Stimulated activated CD8-positive, alpha-beta memory T cell treated with anti-CD3 and anti-CD28 coated beads, Interleukin-7, amount 100 ng/mL, for 4 hours (primary cell): ENCODE measurements around the gene CUBN.
"Not testable (repeated sequence)": the region's sequence is repeated elsewhere in the genome, so short reads cannot be mapped to it uniquely, and the experiment has no call there.

Experiments
- DNase-seq, 2 donors: peaks; one replicate each; pipeline ENCODE4 v3.0.0-alpha.2; 2020; ENCODE audit warnings: low read depth in 2 of 2

The CUBN gene

DNA sequence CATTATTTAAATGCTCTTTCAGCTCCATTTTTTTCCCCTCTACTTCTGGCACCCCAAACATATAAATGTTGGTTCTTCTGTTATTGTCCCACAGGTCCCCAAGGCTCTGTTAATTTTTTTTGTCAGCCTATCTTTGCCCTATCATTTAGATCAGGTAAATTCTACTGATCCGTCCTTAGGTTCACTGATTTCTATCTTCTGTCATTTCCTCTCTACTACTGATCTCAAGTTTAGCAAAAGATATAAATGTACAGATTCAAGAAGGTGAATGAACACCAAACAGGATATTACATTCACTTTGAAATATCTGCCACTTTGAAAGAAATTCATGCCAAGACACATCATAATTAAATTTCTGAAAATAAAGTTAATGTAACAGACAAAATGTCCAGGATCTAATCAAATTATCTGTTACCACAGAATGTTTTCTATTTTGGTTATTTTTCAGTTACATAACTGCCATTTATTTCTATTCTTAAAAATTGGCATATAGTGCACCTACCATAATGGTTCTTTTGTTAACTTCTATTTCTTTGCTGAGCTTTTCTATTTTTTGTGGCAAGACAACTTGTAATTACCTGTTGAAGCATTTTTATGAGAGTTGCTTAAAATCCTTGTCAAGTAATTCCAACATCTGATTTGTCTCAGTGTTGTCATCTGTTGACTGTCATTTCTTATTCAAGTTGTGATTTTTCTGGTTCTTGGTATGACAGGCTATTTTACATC lies 12.1 kb upstream of the CUBN start:
- no peak for DNase-seq

DNA sequence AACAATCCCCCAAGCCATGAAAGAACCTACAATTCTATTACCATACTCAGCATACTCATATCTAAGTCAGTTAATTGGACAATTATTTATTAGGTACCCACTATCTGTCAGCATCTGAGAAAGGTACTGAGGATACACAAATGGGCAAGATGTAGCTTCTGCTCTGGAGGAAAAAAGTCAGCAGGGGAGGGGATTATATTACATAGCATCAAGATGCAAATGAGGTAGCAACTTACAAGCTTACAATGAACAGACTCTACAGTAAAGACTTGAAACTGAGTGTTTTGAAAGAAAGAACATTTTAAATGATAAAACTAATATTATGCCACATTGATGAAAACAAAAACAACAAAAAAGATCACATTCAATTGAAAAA lies 10.8 kb upstream of the CUBN start:
- DNase-seq = no peak

- no peak for DNase-seq
Observed at GRCh38 chr10:17138460-17139042, 8.9 kb upstream of the CUBN start.

GRCh38 chr10:17134737-17135260 lies 5.2 kb upstream of the CUBN start:
- no peak for DNase-seq

DNA sequence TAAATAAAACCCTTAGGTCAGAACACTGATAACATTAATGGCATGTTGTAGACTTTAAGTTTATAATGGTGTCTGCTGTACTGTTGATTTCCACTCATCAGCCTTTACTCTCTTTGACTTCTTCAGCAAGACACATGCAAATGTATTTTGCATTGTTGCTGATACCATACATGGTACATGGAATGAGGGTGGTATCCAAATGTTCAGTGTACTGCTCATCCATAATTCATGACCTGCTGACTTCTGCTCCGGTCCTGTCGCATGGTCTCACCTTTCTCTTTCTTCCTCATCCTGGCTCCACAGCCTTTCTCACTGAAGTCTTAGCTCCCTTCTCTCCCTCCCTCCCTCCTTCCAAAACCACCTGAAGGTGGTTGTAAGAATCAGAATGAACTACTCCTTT lies 4.7 kb upstream of the CUBN start:
- DNase-seq = no peak

DNA sequence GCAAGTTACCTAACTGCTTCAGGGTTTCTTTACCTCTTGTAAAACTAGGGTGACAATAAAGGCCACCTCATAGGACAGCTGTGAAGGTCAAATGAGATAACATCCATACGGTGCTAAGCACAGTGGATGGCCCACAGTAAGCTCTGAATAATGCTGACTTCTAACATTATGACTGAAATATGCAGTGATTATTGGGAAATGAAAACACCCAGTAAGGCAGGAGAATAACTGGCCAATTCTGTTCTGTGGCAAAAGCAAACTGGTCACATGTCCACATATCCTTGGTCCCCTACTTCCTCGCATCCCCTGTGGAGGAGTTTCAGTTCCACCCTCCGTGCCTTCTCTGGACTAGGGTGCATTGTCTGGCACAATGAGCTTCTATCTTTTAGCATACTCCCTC lies 1.4 kb downstream of the CUBN start:
- DNase-seq = no peak

DNA sequence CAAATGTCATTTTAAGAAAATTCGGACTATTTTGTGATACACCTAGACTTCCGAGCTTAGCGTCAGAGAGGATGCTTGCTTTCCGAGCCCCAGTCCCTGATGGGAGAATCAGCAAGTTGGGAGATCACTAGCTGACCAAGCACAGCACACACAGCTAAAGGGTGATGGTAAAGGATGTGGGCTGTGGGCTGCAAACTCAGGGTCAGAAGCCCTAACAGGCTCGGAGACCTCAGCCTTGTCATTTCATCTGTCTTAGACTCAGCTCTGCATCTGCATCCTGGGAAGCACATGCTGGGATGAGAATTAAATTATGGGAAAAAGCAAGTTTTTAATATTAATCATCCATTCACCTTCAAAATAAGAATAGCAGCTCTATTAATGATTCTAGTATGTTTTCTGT lies 3.3 kb downstream of the CUBN start:
- DNase-seq = no peak

DNA sequence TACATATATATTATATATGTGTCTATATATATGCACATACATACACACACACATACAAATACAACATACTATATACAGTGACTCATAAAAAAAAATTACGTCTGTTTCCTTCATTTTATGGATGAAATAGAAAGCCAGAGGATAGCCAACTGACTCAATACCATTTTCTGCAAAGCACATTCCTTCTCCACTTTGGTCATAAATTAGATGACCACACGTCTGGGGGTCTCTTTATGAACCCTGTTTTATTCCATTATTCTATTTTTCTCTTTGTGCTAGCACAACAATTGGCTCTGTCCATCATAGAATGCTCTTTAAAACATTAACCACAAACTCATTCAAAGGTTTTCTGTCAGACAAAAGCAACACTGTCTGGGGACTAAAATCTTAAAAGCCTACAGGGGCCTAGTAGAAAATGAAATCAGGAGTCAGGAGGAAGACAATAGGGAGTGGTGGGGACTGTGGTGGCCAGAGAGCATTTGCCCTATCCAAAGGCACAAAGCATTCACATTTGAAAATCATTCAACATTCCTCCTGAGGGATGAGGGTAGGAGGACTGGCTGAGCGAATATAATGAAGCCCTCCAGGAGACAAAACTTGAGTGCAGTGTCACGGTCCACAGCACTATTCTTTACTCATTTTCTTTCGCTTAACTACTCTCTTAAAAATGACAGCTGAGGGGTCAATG lies 4.3 kb downstream of the CUBN start:
- DNase-seq = no peak

DNA sequence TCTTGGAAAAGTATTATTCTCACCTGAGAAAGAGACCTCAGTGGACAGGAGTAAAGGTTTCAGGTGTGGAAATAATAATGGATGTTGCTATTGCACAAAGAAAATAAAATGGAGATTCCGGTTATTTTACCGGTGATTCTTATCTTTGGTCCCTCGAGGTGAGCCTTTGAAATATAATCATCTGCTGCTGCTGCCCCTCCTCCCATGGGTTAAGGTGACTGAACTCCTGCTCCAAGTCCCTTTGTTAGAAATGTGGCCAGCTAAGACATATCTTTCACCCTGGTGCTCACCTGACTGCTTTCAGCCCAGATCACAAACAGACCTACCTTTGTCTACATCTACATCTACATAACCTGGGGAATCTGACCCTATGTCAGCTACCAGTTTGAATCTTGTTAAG lies 5.7 kb downstream of the CUBN start:
- DNase-seq = no peak

DNA sequence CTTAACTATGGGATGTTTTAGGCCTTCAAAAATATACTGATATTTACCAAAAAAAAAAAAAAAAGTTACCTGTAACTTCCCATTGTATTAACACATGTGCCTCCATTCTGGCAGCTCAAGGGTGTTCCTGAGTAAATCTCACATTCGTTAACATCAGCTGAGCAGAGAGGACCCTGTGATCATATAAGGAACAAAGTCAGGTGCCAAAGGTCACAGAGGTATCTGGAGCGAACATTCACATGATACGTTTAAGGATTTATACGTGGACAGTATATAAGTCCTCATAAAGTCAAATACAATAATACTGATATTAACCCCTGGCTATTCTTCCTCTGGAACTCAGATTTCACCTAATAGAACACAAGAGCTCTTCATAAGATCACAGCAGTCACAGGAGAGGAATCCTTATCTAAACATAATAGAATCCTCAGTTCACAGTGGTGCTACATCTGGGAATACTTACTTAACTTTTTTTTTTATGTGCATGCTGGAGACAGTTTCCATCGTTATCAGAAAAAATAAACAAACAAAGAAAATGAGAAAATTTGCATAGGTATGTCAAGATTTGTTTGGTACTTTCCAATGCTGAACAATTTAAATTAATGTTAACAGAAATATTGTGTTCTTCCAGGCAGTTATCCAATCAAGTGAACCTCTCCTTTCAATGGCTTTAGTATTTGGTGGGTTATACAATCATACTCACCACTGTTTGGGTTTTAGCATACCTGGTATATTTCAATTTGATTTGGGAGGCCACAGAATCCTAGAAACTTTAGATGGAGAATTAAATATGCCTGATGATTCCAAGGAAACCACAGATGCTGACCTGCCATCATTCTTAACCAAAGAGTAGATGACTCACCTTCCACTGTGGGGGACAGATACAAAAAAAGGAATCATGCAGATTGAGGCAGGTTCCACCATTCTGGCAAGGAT lies 6.6 kb downstream of the CUBN start:
- no peak for DNase-seq

DNA sequence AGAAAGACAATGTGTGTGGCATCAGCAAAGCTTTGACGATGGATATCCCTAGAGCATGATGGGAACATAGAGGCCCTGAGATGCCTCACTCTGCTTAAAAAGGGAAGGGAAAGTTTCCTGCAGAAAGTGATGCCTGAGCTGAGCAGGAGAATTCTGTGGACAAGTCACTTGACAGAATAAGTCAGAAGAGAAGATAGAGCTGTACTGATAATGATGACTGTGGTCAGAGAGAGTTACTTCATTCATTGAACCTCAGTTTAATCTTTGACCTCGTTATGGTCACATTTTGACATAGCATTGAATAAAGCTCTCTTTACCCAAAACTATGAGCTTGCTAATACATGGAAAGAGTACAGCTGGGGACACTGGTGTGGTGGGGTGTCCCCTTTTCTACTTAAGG lies 7.6 kb downstream of the CUBN start:
- DNase-seq = no peak

- DNase-seq = no peak
Observed at GRCh38 chr10:17120694-17121093, 8.9 kb downstream of the CUBN start.

DNA sequence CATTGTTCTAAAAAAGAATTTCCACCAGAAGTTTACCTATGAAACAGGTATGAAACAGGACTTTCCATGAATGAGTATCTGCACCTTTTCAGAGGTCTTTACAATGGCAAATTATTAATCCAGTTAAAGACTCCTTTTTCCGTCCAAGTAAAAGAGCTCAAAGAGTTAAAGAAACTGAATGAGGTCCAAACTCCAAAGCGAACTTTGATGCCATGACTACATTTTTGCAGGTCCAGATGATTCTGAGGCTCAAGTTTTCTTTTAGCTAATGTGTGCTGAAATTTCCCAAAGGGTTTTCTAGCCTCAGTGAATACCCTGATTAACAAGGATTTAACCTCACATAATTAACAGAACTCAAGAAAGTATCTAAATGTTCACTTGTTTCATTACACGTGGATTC lies 9.8 kb downstream of the CUBN start:
- no peak for DNase-seq

GRCh38 chr10:17116193-17116592 lies 13.4 kb downstream of the CUBN start:
- no peak for DNase-seq

DNA sequence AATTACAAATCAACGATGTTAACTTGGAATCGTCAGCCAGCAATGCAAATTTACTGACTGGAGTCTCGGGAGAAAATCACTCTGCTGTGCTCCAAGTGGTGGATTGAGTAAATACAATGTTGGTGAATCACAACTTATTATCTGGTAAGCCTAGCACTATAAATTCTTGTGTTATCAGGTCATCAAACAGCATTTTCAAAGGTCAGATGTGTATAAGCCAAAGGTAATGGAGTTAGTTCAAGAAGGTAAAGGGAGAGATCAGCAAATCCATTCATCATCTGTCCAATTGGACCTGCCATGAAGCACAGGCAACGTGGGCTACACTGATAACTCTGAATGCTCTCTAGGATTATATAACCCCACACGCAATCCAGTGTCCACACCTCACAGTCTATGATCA lies 13.9 kb downstream of the CUBN start:
- DNase-seq = no peak

DNA sequence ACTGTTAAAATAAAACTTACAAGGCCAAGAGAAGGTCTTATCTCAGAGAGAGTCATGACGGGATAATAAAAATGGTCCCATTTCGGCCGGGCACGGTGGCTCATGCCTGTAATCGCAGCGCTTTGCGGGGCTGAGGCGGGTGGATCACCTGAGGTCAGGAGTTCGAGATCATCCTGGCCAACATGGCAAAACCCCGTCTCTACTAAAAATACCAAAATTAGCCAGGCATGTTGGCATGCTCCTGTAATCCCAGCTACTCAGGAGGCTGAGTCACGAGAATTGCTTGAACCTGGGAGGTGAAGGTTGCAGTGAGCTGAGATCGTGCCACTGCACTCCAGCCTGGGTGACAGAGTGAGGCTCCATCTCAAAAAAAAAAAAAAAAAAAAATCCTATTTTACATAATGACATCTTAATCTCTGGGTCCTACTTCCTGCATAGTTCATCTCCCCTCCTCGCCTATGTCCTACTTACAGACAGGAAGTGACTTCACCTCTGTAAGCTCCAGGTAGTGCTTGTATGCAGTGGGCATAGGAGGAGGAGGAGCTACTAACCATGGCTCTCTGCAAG lies 14.7 kb downstream of the CUBN start:
- not testable (repeated sequence) for DNase-seq

GRCh38 chr10:17113889-17114540 lies 15.6 kb downstream of the CUBN start:
- no peak for DNase-seq

- no peak for DNase-seq
Observed at GRCh38 chr10:17113346-17113745, 16.3 kb downstream of the CUBN start.

DNA sequence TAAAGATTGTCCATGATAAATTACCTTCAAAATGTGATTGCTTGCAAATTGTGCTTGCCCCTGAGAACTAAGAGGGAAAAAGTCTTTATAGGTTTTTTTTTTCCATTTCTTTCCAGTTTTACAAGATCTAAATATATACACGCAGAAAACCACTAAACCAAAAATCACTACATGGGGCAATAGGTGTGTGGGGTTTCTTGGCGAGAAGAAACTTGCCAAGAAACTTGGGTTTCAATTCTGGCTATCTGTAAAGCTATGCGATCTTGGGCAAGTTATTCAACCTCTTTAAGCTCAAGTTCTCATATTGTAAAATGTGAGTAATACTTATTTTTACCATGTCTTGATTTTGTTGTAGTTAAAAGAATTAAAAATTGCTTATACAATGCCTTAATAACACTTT lies 17.0 kb downstream of the CUBN start:
- no peak for DNase-seq

DNA sequence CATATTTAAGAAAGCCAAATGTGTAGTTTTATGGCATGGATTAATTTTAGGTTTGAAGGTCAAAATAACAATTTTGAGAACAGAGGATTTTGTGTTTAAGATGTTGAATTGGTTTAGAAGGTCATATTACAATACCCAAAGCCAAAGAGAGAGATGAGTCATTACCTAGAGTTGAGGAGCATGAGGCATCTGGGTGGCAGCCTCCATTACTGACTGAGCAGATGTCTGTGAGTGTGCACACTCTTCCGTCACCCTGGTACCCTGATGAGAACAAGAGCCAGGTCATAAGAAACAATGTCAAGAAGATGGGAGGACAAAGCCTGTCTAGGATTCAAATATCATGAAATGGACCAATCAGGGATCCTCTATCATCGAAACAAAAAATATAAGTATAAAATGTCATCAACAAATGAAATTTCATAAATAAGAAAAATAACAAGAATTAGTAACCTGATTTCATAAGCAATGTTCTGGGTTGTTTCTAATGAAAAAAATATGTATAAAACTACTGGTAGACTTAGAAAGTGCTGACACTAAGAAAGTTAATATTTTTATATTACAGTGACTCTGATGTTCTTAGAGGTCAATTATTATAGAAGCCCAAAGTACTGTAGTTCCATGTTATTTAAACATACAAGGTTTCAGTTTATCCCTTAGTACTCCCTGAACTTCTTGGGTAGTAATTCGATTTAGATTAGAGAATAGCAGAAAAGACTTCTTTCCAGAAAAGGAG lies 20.0 kb downstream of the CUBN start:
- DNase-seq = peak in 1 of 2 donors; percentile 2
